Endodermal cell (in vitro differentiated cells): ENCODE results near the gene HGD. TPM values are rescaled to one million over a fixed set of nuclear protein-coding genes. Genes with fewer than 3 reads are reported as not detected.
"Not testable (repeated sequence)": the region's sequence is repeated elsewhere in the genome, so short reads cannot be mapped to it uniquely, and the experiment has no call there.

Source experiments
- DNase-seq: peaks from one replicate; pipeline ENCODE4 v3.0.0-alpha.2; 2017
- H3K27ac ChIP-seq: 2 replicates; pipeline ENCODE4 v1.5.1; 2013; ENCODE audit warnings: mild to moderate bottlenecking, low read depth, low read length, moderate library complexity
- H3K27me3 ChIP-seq: 2 replicates; pipeline ENCODE4 v1.6.1; 2013; ENCODE audit warnings: mild to moderate bottlenecking, low read length, moderate library complexity; ENCODE audit not compliant: insufficient read depth, control insufficient read depth, poor library complexity, severe bottlenecking
- H3K36me3 ChIP-seq: 2 replicates; pipeline ENCODE4 v1.7.0; 2013; ENCODE audit warnings: mild to moderate bottlenecking, low read length, moderate library complexity; ENCODE audit not compliant: control insufficient read depth, insufficient read depth
- H3K4me1 ChIP-seq: one replicate; pipeline ENCODE4 v1.7.0; 2013; ENCODE audit warnings: low read length; ENCODE audit not compliant: control insufficient read depth, insufficient read depth
- H3K4me3 ChIP-seq: 2 replicates; pipeline ENCODE4 v1.5.1; 2013; ENCODE audit warnings: mild to moderate bottlenecking, low read length, moderate library complexity
- H3K9ac ChIP-seq: 2 replicates; pipeline ENCODE4 v1.6.1; 2013; ENCODE audit warnings: mild to moderate bottlenecking, low read length, moderate library complexity; ENCODE audit not compliant: poor library complexity, severe bottlenecking; ENCODE audit errors: extremely low read depth
- H3K9me3 ChIP-seq: 2 replicates; pipeline ENCODE4 v1.6.1; 2013; ENCODE audit warnings: mild to moderate bottlenecking, low read length, moderate library complexity; ENCODE audit not compliant: control insufficient read depth
- H3K27ac Mint-ChIP-seq: 2 replicates; pipeline ENCODE4 v1.8.0; 2020; ENCODE audit warnings: mixed read lengths
- H3K27me3 Mint-ChIP-seq: 2 replicates; pipeline ENCODE4 v1.8.0; 2021; ENCODE audit warnings: mild to moderate bottlenecking, mixed read lengths; ENCODE audit not compliant: insufficient read depth
- H3K36me3 Mint-ChIP-seq: 2 replicates; pipeline ENCODE4 v1.8.0; 2020; ENCODE audit warnings: low read depth, mixed read lengths
- H3K4me1 Mint-ChIP-seq: 2 replicates; pipeline ENCODE4 v1.8.0; 2020; ENCODE audit warnings: mixed read lengths
- H3K4me3 Mint-ChIP-seq: 2 replicates; pipeline ENCODE4 v1.8.0; 2020; ENCODE audit warnings: mild to moderate bottlenecking, moderate library complexity, mixed read lengths
- H3K9me3 Mint-ChIP-seq: 2 replicates; pipeline ENCODE4 v1.8.0; 2020; ENCODE audit warnings: mild to moderate bottlenecking, mixed read lengths
- WGBS, 2 experiments: methylation state at CpG; one replicate each; pipeline versions ENCODE4 v1.1.5 to v1.1.7; 2013; ENCODE audit warnings: missing lambda C conversion rate in 2 of 2, mixed read lengths in 1 of 2; ENCODE audit not compliant: insufficient coverage in 1 of 2, insufficient read length in 1 of 2; 5-methylcytosine and 5-hydroxymethylcytosine counted together
- total RNA-seq, 2 donors: library from RNA; stranded (reverse); fragmentation: NEBNext Ultra II Directional in 1 of 2; extraction: Animal tissue kit (Norgen Biotek cat#: 25700) in 1 of 2; gene quantifications; 2 replicates in 1 of 2; 3 replicates in 1 of 2; pipeline ENCODE4 v1.2.1, GENCODE V29; 2021
- TF ChIP-seq, protein P1 (sequence below): fragments of 200-600 bp; sonication (generic); conservative IDR thresholded peaks from 2 replicates; pipeline ENCODE4 v1.5.0; 2021; ENCODE audit warnings: antibody characterized with exemption, mild to moderate bottlenecking

The HGD gene
- total RNA-seq, 2 donors from 2014 or later: not detected

DNA sequence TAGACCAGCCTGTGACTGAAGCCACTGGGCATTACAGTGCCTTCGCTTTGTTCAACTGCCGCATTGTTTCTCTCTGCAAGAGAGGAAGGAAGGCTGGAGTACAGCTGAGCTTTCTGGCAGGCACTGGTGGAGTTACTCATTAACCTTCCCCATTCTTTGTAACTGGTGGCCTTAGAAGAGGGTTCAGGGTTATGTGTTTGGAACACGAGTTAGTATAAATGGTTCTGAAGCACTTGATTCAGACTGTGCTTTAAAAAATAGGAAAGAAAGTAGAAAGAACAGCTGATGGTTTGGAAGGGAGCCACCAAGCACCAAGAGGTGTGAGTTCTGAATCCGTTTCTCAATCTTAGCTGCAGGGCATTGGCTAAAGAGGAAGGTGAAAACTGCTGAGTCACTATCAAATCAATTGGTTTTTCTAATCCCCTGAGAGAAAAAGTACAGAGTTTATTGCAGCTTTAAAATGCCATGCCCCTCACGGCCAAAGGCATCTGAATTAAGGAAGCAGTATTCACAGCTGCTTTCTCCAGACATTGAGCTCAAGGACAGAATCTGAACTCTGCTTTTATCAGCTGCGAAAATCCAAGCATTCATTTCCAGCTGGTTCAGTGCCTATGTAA is 3.6 kb downstream of the HGD start:
- Histone ChIP-seq H3K27me3 (no peaks in the 10 kb centered on the region), H3K36me3 (no peaks in the 10 kb centered on the region), H3K4me3 (peak overlapping the region; percentile 46), H3K9ac (no peak overlapping the region), H3K4me1 (peaks cover 13% of the 10 kb centered on the region), H3K9me3 (peaks cover 37% of the 10 kb centered on the region), H3K27ac (peak overlapping the region; percentile 81)
- Mint-ChIP-seq H3K4me3 (peak overlapping the region; percentile 28), H3K9me3 (peaks cover 35% of the 10 kb centered on the region), H3K27ac (peak overlapping the region; percentile 93), H3K4me1 (peaks cover 39% of the 10 kb centered on the region), H3K27me3 (no peaks in the 10 kb centered on the region), H3K36me3 (peaks cover 3% of the 10 kb centered on the region)
- TF ChIP-seq, protein P1, sequence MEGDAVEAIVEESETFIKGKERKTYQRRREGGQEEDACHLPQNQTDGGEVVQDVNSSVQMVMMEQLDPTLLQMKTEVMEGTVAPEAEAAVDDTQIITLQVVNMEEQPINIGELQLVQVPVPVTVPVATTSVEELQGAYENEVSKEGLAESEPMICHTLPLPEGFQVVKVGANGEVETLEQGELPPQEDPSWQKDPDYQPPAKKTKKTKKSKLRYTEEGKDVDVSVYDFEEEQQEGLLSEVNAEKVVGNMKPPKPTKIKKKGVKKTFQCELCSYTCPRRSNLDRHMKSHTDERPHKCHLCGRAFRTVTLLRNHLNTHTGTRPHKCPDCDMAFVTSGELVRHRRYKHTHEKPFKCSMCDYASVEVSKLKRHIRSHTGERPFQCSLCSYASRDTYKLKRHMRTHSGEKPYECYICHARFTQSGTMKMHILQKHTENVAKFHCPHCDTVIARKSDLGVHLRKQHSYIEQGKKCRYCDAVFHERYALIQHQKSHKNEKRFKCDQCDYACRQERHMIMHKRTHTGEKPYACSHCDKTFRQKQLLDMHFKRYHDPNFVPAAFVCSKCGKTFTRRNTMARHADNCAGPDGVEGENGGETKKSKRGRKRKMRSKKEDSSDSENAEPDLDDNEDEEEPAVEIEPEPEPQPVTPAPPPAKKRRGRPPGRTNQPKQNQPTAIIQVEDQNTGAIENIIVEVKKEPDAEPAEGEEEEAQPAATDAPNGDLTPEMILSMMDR: no peak
- WGBS, 2 experiments: 50 to 56% methylated on average over 5 to 6 of the region's 6 CpGs
- peak; percentile 54 for DNase-seq

DNA sequence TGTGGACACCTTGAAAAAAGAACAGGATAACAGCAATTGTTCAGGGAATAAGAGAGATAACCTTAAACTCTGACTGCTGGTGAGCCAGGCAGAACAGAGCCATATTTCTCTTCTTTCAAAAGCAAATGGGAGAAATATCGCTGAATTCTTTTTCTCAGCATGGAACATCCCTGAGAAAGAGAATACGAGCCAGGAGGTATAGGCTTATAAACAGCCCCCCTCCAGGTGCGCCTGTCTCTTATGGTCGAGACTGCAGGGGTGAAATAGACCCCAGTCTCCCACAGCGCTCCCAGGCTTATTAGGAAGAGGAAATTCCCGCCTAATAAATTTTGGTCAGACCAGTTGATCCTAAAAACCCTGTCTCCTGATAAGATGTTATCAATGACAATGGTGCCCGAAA is 4.8 kb downstream of the HGD start:
- H3K9ac ChIP-seq, H3K27me3 ChIP-seq, H3K36me3 Mint-ChIP-seq, H3K27me3 Mint-ChIP-seq, H3K4me3 Mint-ChIP-seq, H3K27ac ChIP-seq, H3K36me3 ChIP-seq, DNase-seq: not testable (repeated sequence)
- WGBS, 2 experiments: 78 to 100% methylated on average over 2 to 6 of the region's 7 CpGs
- Mint-ChIP-seq H3K4me1 (peaks cover 38% of the 10 kb centered on the region), H3K27ac (peak overlapping the region; percentile 61), H3K9me3 (peaks cover 35% of the 10 kb centered on the region)
- peaks cover 37% of the 10 kb centered on the region for H3K9me3 ChIP-seq
- peak overlapping the region; percentile 46 for H3K4me3 ChIP-seq
- H3K4me1 ChIP-seq: peaks cover 12% of the 10 kb centered on the region

DNA sequence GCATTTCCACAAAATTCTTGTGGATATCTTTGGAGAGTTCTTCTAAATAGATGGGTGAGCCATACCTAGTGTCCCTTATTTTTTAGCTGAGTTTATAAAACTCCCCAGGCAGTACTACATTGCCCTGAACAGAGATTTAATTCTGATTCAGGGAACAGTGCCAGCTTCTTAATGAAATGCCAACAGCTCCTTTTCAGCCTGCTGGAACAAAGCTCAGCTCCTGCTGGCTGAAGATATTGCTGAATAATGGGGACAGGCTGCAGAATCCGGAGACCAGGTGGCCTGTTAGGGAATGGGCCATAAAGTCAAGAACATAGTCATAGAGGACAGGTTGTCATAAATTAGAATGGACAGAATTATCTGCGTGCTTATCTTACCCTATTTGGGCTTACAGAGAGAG is 8.9 kb downstream of the HGD start:
- Histone ChIP-seq H3K4me3 (peak overlapping the region; percentile 54), H3K9me3 (peaks cover 43% of the 10 kb centered on the region), H3K36me3 (no peaks in the 10 kb centered on the region), H3K27me3 (no peaks in the 10 kb centered on the region), H3K9ac (no peak overlapping the region), H3K4me1 (peaks cover under 1% of the 10 kb centered on the region), H3K27ac (no peak overlapping the region)
- Mint-ChIP-seq H3K27me3 (no peaks in the 10 kb centered on the region), H3K36me3 (peaks cover 3% of the 10 kb centered on the region), H3K27ac (no peak overlapping the region), H3K4me3 (no peak overlapping the region), H3K9me3 (peaks cover 23% of the 10 kb centered on the region), H3K4me1 (peaks cover 24% of the 10 kb centered on the region)
- no peak for DNase-seq
- TF ChIP-seq, protein P1: no peak
- WGBS, 2 experiments: 79 to 88% methylated on average over 2 of the region's 2 CpGs

DNA sequence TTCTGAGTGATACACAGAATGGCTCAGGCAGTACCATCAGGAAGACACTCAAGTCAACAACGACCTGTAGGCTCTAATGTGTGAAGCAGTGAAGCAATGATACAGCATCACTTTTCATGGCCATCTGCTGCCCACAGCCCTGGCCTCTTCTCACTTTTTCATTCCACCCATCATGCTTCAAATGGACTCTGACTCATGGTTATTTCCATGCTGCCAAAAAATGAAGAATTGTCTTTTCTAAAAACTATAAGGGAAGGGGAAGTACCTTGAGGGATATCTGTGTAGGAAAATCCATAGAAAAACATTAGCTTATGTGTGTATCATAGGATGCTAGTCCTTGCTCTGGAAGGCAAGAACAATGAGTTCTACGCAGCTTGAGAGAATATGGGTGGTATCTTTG is 11.5 kb downstream of the HGD start:
- H3K4me3 ChIP-seq: no peak overlapping the region
- H3K27ac Mint-ChIP-seq: no peak overlapping the region
- peaks cover 28% of the 10 kb centered on the region for H3K4me1 Mint-ChIP-seq
- no peak for DNase-seq
- H3K36me3 Mint-ChIP-seq: no peaks in the 10 kb centered on the region
- no peaks in the 10 kb centered on the region for H3K4me1 ChIP-seq
- no peaks in the 10 kb centered on the region for H3K27me3 Mint-ChIP-seq
- H3K36me3 ChIP-seq: no peaks in the 10 kb centered on the region
- H3K27me3 ChIP-seq: no peaks in the 10 kb centered on the region
- no peak overlapping the region for H3K4me3 Mint-ChIP-seq
- H3K9me3 Mint-ChIP-seq: peaks cover 3% of the 10 kb centered on the region
- TF ChIP-seq, protein P1: no peak
- H3K27ac ChIP-seq: no peak overlapping the region
- no peak overlapping the region for H3K9ac ChIP-seq
- WGBS, 2 experiments: 86 to 97% methylated on average over 1 to 2 of the region's 2 CpGs
- peaks cover 19% of the 10 kb centered on the region for H3K9me3 ChIP-seq
